NB4 (cell line): ENCODE data around the gene OR4E1.

Source experiments
- CTCF ChIP-seq: IDR thresholded peaks from one replicate; pipeline ENCODE4 v1.5.1; 2012; ENCODE audit warnings: low read depth, low read length
- POLR2A ChIP-seq: IDR thresholded peaks from 2 replicates; pipeline ENCODE4 v1.6.1; 2011; ENCODE audit warnings: mild to moderate bottlenecking; ENCODE audit not compliant: insufficient read length; ENCODE audit errors: extremely low read depth

GRCh38 chr14:21719841-21720240, 46.2 kb upstream of the OR4E1 start:
- TF ChIP-seq CTCF, result no peak
- no peak for TF ChIP-seq POLR2A
